OCI-LY7 (cell line): ENCODE results near the gene PCID2. TPM values are rescaled to one million over a fixed set of nuclear protein-coding genes. Genes with fewer than 3 reads are reported as not detected.

Experiments
- BruUV-seq: library from RNA; stranded (reverse); fragments of 400-500 nt; replicated peaks from 2 replicates; lab custom pipeline; 2021; lab: Mats Ljungman, UMichigan
- CTCF ChIA-PET: fragments of 300-600 bp; sonication (Branson Sonifier 250); formaldehyde crosslinking; loops from one replicate; lab custom pipeline; 2022; ENCODE audit warnings: antibody characterized with exemption; ENCODE audit not compliant: unreplicated experiment; lab: Charles Lee
- POLR2A ChIA-PET: fragments of 300-600 bp; sonication (Branson Sonifier 250); formaldehyde crosslinking; loops from one replicate; lab custom pipeline; 2022; ENCODE audit warnings: antibody characterized with exemption; lab: Charles Lee
- DNase-seq: peaks from one replicate; pipeline ENCODE4 v3.0.0-alpha.2; 2015; ENCODE audit warnings: low spot score
- H2AFZ ChIP-seq: fragments of 200-600 bp; sonication (generic), shearing (Covaris generic); 2 replicates; pipeline ENCODE4 v1.6.1; 2014; ENCODE audit warnings: mild to moderate bottlenecking, antibody characterized with exemption, low read length, moderate library complexity
- H3K27ac ChIP-seq: fragments of 200-600 bp; sonication (generic); 2 replicates; pipeline ENCODE4 v1.5.1; 2014; ENCODE audit warnings: mixed run types, low read depth, mild to moderate bottlenecking, moderate library complexity, low read length, inconsistent platforms; ENCODE audit not compliant: poor library complexity, severe bottlenecking
- H3K36me3 ChIP-seq: fragments of 200-600 bp; sonication (generic); 2 replicates; pipeline ENCODE4 v1.6.1; 2014; ENCODE audit warnings: mild to moderate bottlenecking, antibody characterized with exemption, low read length, moderate library complexity, mixed read lengths; ENCODE audit not compliant: insufficient read depth
- H3K4me1 ChIP-seq: fragments of 200-600 bp; sonication (generic); 2 replicates; pipeline ENCODE4 v1.5.1; 2014; ENCODE audit warnings: mild to moderate bottlenecking, low read length; ENCODE audit not compliant: insufficient read depth, poor library complexity, severe bottlenecking
- H3K4me2 ChIP-seq: fragments of 200-600 bp; sonication (generic); 2 replicates; pipeline ENCODE4 v1.6.1; 2014; ENCODE audit warnings: mild to moderate bottlenecking, low read length
- H3K4me3 ChIP-seq: fragments of 200-600 bp; sonication (generic); 2 replicates; pipeline ENCODE4 v1.5.1; 2014; ENCODE audit warnings: mild to moderate bottlenecking, low read depth, low read length; ENCODE audit not compliant: poor library complexity, severe bottlenecking
- H3K79me2 ChIP-seq: fragments of 200-600 bp; sonication (generic); 2 replicates; pipeline ENCODE4 v1.6.1; 2016; ENCODE audit warnings: low read depth, mild to moderate bottlenecking, low read length, moderate library complexity, mixed read lengths; ENCODE audit not compliant: insufficient read depth
- H3K9me2 ChIP-seq: fragments of 200-600 bp; sonication (generic); 2 replicates; pipeline ENCODE4 v1.6.1; 2016; ENCODE audit warnings: mild to moderate bottlenecking, low read length, mixed read lengths; ENCODE audit not compliant: insufficient read depth
- H3K9me3 ChIP-seq: fragments of 200-600 bp; sonication (generic); 2 replicates; pipeline ENCODE4 v1.6.1; 2014; ENCODE audit warnings: mild to moderate bottlenecking, mixed run types, low read length, mixed read lengths
- H4K20me1 ChIP-seq: fragments of 200-600 bp; sonication (generic); 2 replicates; pipeline ENCODE4 v1.6.1; 2014; ENCODE audit warnings: mild to moderate bottlenecking, antibody characterized with exemption, low read length, moderate library complexity, mixed read lengths; ENCODE audit not compliant: insufficient read depth
- CTCF ChIP-seq: fragments of 200-600 bp; sonication (generic); conservative IDR thresholded peaks from 2 replicates; pipeline ENCODE4 v1.5.1; 2014; ENCODE audit warnings: mild to moderate bottlenecking, antibody characterized with exemption, low read length, moderate library complexity, mixed read lengths
- EZH2phosphoT487 ChIP-seq: fragments of 200-600 bp; sonication (generic); IDR thresholded peaks from 2 replicates; pipeline ENCODE4 v1.6.1; 2018; ENCODE audit warnings: low read depth, borderline replicate concordance, mild to moderate bottlenecking, mixed run types, antibody characterized with exemption, low read length, moderate library complexity, mixed read lengths
- intact Hi-C: fragments of 100-400 bp; cut with micrococcal nuclease; formaldehyde crosslinking; loops from one replicate; pipeline ENCODE4 v1.10.0; 2022; ENCODE audit not compliant: unreplicated experiment
- total RNA-seq, 2 experiments: library from RNA; depleted of rRNA in 1 of 2; stranded (reverse); fragments of >200 nt in 1 of 2; shearing (Covaris generic) in 1 of 2; gene quantifications; 2 replicates each; pipeline ENCODE4 v1.2.3, GENCODE V29; 2014 to 2022

Gene PCID2
- total RNA-seq, 2 experiments from 2014 or later: 30.2 to 41.9 TPM

DNA sequence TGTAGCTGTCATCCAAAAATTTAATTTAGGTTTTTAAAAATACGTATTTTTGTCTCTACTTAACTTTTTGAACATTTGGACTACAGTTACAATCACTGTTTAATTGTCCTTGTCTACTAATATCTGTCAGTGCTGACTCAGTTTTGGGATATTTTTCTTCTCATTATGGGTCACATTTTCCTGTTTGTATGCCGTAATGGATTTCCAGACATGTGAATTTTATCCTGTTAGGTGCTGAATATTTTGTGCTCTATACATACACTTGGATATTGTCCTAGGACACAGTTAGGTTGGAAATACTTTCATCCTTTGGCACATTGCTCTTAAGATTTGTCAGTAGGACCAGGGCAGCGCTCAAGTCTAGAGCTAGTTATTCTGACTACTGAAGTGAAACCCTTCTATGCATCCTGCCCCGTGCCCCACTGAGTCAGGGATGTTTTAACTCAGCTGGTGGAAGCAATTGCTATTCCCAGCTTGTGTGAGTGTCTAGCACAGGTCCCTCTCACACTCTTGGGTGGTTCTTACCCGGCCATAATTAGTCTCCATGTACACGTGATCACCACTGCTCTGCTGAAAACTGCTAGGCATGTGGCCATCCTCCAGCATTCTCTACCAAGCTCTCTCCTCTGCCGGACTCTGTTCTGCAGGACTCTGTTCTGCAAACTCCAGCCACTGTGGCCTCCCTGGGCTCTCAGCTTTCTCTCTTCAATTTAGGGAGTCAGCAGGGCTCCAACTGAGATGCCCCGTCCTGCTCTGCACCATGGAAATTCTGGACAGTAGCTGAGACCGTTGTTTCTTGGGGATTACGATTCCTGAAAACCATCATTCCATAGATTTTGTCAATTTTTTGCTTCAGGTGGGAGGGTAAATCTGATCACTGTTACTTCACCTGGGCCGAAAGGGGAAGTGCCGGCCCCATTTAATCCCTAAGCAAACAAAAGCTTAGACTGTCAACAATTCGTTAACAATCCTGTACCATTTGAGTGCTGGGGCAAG, 38.9 kb downstream of the PCID2 start:
- Histone ChIP-seq H3K9me3 (no peaks in the 10 kb centered on the region), H3K79me2 (no peaks in the 10 kb centered on the region), H3K4me1 (no peaks in the 10 kb centered on the region), H3K9me2 (no peaks in the 10 kb centered on the region), H4K20me1 (no peaks in the 10 kb centered on the region), H3K27ac (no peak overlapping the region), H3K4me2 (no peak overlapping the region), H2AFZ (no peak overlapping the region), H3K36me3 (no peaks in the 10 kb centered on the region), H3K4me3 (no peak overlapping the region)
- intact Hi-C loops: no loop called here
- TF ChIP-seq EZH2phosphoT487 (no peak), CTCF (no peak)
- ChIA-PET POLR2A (no interaction called here), CTCF (no interaction called here)
- BruUV-seq: no TSS peak
- DNase-seq: no peak

GRCh38 chr13:113168211-113168610, 40.3 kb downstream of the PCID2 start:
- ChIA-PET CTCF (no interaction called here), POLR2A (no interaction called here)
- no peaks in the 10 kb centered on the region for H3K9me2 ChIP-seq
- no peak for DNase-seq
- no peaks in the 10 kb centered on the region for H3K36me3 ChIP-seq
- H3K4me2 ChIP-seq: no peak overlapping the region
- H3K9me3 ChIP-seq: no peaks in the 10 kb centered on the region
- no TSS peak for BruUV-seq
- H3K4me3 ChIP-seq: no peak overlapping the region
- no peaks in the 10 kb centered on the region for H3K79me2 ChIP-seq
- intact Hi-C loops: no loop called here
- H3K27ac ChIP-seq: no peak overlapping the region
- H3K4me1 ChIP-seq: no peaks in the 10 kb centered on the region
- no peaks in the 10 kb centered on the region for H4K20me1 ChIP-seq
- TF ChIP-seq CTCF: no peak
- no peak for TF ChIP-seq EZH2phosphoT487
- H2AFZ ChIP-seq: no peak overlapping the region

GRCh38 chr13:113167575-113167974, 40.9 kb downstream of the PCID2 start:
- Histone ChIP-seq H3K4me1 (no peaks in the 10 kb centered on the region), H3K27ac (no peak overlapping the region), H3K4me2 (no peak overlapping the region), H3K9me2 (no peaks in the 10 kb centered on the region), H3K36me3 (no peaks in the 10 kb centered on the region), H4K20me1 (no peaks in the 10 kb centered on the region), H3K4me3 (no peak overlapping the region), H3K9me3 (no peaks in the 10 kb centered on the region), H3K79me2 (no peaks in the 10 kb centered on the region), H2AFZ (no peak overlapping the region)
- POLR2A ChIA-PET: interaction anchor here (0.9 kb wide), 1 partner anchor 192 kb away, joined by 3 read pairs; no protein-coding TSS in a partner anchor
- no peak for DNase-seq
- no TSS peak for BruUV-seq
- no peak for TF ChIP-seq EZH2phosphoT487
- no peak for TF ChIP-seq CTCF
- intact Hi-C loops: no loop called here
- CTCF ChIA-PET: no interaction called here
